GM18519 (cell line): ENCODE data around the gene CSPG5.

Source experiments
- ATAC-seq: cut with Tn5 transposase; IDR thresholded peaks from one replicate; pipeline ENCODE4 v1.9.1; 2021; ENCODE audit warnings: mild to moderate bottlenecking, moderate library complexity; ENCODE audit not compliant: unreplicated experiment, low FRiP score

The CSPG5 gene, protein sequence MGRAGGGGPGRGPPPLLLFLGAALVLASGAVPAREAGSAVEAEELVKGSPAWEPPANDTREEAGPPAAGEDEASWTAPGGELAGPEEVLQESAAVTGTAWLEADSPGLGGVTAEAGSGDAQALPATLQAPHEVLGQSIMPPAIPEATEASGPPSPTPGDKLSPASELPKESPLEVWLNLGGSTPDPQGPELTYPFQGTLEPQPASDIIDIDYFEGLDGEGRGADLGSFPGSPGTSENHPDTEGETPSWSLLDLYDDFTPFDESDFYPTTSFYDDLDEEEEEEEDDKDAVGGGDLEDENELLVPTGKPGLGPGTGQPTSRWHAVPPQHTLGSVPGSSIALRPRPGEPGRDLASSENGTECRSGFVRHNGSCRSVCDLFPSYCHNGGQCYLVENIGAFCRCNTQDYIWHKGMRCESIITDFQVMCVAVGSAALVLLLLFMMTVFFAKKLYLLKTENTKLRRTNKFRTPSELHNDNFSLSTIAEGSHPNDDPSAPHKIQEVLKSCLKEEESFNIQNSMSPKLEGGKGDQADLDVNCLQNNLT

DNA sequence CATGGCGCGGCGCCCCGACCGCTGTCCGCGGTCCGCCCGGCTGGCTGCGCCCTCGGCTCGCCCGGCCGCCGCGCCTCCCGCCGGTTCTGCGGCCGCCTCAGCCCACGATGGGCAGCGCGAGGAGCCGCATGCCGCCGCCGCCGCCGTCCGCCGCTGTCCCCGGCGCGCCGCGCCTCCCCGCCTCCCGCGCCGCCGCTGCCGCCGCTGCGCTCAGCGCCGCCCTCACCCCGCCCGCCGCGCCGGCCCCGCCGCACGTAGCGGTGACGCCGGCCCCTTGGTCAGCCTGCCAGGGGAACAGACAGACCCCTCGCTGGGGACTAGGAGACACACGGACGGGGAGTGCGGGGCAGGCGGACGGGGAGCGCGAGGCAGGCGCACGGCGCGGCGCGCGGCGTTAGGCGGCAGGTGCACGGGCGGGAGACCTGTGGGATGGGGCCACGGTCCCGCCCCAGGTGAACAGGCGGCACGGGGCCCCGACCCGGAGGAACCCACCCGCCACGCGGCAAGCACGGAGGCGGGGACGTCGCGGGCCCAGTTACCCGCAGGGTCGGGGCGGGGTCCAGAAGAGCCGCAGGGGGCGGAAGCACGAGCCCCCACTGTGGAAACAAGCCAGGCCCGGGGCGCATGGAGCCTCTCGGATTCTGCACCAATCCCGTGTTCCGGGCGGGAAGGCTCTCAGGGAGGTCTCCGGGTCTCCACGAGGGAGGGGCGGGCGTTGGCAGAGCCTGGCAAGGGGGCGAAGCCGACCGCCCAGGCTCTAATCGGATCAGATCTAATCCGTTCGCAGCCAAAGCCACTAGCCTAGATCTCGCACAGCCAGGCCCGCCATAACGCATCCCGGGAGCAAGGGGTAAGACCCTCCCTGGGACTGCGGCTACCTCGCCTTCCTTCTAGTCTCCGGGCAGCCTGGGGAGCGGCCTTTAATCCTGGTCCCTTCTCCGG, at the start of gene CSPG5:
Gene CSPG5 (minus strand): TSS at position 175 of the 942 bp plus-strand sequence. CDS start 172 bp downstream, at position 3.
- no peak for ATAC-seq

DNA sequence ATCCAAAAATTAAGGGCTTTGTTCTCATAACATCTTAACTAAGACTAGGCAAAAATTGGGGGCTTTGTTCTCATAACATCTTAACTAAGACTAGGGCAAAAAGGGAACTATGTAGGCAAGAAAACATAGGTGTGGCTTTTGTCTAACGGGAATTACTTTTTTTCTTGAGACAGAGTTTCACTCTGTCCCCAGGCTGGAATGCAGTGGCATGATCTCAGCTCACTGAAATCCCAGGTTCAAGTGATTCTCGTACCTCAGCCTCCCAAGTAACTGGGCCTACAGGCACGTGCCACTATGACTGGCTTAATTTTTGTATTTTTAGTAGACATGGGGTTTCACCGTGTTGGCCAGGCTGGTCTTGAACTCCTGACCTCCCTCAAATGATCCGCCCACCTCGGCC, 49.8 kb upstream of the CSPG5 start:
- ATAC-seq = no peak

DNA sequence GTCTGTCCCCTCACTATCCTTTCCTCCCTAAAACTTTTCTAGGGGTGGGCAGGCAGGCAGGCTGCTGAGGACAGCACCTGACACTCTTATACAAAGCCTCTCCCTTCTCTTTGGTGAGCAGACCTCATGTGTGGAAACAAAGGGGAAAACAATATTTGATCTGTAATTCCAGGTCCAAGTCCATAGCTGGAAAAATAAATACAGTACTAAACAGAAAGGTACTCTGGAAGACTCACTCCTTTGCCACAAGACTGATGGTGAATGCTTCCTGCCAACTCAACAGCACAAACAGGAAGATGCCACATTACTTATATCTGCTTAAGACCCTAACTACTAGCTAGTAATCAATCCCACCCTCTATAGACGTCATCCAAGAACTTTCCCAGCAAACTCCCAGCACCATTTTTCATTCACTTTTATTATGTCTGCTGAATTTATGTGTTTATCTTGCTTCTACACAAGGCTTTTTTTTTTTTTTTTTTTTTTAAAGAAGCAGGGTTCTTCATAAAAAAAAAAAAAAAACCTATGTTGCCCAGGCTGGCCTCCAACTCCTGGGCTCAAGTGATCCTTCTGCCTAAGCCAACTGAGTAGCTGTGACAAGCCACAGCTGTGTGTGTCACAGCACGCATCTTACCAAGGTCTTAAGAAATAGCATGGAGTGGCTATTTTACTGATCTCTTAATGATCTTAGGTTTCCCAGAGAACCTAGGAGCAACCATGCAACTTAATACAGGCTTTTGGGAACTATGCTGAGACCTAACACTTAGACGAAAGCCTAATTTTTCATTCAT, 44.2 kb upstream of the CSPG5 start:
- no peak for ATAC-seq

DNA sequence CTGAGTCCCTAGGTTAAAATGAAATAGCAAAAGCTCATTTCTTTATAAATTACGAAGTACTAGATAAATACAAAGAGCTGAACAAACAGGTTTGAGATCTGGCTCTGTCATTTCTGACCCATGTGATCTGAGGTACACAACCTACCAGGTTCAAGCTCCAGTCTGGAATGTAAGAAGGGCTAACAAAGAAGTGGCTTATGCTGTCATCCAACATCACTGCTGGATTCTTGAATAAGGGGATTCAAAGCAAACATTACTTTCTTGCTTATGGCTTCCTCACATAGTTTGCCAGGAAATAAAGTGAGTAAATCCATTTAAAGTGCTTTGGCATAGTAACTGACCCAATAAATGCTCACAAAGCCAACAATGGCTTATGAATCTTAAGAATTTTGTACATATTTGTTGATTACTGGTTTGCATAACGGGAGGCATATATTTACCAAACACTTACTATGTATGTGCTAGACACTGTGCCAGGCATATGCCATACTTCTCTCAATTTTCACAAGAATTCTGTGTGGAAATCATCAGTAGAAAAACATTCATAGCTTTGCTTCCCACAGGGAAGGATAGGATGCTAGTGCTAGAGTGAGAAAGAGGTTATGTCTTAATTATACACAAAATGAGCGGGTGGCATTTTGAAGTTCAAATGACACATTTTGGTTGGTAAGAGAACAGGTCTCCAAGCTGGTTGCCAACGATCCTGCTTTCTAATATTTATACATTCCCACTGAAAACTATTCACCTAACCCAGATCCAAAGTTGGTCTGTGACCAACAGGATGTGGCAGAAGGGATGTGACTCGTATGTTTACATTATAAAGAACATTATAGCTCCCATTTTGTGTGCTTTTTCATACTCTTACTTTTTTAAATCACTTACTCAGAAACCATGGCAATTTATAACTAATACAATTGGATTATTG, 38.7 kb upstream of the CSPG5 start:
- no peak for ATAC-seq

DNA sequence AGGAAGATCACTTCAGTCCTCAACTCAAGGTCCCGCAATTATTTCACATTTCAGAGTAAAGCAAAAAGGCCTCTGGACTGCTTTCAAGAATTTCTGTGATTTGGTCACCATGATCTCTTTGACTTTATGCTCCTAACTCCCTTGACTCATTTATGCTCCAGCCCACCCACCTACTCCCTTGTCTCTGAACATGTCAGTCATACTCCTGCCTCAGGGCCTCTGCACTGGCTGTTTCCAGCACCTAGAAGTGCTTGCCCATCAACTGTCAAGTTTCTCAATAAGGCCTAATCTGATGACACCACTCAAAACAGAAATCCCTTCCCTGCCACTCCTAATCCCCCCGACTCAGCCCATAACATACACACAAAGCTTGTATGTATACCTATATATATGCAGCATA, 36.1 kb upstream of the CSPG5 start:
- ATAC-seq = no peak

DNA sequence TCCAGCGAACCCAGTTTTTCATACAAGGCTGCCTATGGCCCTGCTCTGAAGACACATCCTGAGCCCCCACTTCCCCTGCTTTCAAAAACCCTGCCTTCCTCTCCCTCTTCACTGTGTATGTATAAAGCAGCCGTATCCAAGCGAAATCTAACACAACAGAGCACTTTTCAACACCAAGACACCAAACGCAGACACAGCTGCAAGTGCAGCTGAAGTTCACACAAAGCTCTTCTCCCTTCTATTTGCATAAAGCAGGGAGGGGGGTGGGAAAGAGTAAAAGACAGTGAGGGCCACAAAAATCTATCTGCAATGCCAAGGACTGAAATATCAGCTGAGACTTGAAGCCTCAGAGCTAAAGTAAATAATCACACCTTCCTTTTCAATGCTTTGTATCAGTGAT, 35.1 kb upstream of the CSPG5 start:
- ATAC-seq = no peak

DNA sequence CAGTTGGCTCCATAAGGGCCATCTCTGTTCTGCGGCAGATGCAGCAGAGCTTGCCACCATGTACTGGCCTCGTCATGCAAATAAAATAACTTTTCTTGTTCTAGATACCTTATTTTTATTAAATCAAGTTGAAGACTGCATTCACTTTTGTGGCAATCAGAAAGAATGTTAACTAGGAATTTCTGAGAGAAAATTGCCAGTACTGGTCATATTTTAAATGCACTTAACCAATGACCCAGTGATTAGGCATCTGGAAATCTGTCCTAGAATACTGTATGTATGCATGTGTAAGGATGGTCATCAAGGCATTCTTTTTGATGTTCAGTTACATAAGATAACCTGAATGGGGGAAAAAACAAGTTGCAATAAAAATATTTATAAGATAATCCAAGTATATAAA, 34.2 kb upstream of the CSPG5 start:
- no peak for ATAC-seq

DNA sequence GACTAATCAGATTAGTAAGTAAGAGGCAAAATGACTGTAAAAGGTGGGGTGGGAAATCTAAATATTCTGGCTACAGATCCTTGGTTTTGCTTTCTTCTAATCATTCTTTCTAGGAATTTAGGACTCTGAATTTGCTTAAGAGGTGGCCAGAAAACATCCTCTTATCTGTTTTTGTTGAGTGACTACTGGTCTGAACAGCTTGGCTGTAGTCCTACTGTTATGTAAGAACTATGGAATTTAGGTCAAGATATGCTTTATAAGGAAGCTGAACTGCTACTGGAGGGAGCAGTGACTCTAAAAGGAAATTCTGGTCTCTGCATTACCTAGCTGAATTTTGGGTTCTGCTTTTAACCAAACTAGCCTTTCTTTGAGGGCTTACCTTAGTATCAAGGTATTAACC, 33.5 kb upstream of the CSPG5 start:
- ATAC-seq = no peak

DNA sequence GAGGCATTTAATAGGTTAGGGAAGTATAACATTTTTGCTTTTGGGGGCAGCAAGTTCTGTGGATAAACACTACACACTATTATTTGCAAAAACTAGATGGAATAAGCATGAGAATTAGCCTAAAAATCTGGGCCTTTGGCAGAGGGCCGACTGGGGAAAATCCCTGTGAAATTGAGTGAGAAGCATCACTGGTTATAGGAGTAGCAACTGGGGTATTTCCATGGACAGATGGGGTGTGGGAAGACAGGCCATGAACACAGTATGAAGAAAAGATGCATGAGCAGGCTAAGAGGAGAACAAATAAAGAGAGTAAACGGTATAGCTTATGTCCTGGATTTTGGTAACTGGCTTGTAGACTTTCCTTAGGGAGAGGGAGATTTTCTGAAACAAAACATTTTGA, 32.9 kb upstream of the CSPG5 start:
- ATAC-seq = no peak

DNA sequence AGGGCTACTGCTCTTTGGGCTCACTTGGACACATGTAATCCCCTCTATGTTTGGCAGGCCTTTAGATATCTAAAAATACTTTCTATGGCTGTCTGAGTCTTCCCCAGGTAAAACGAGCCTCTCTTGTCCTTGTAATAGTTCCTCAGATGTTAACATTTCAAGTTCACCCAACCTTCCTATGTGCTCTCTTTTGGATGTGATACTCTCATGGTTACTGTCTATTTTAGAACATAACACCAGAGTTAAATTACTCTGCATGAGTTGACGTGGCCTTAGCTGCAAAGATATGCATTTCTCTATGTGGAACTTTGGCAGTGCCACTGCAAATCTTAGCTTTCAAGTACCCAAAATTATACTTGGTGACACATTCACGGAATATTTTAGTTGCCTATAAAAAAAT, 31.9 kb upstream of the CSPG5 start:
- no peak for ATAC-seq

DNA sequence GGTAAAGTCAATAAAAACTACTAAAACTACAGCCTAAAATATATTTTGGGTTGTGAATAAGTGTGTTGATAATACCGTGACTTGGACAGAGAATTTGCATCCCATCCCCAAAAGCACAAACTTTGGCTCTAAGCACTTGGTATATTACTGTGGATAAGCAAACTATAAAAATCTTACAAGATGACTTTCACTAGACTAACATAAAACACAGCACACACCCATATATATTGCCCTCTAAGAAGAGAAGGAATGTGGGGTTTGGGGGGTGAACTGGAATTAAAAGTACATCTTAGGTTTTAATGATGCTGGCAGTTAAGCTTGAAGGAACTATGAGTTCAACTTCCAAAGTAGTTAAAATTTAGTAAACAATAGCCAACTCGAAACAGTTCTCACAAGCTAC, 28.7 kb upstream of the CSPG5 start:
- no peak for ATAC-seq

DNA sequence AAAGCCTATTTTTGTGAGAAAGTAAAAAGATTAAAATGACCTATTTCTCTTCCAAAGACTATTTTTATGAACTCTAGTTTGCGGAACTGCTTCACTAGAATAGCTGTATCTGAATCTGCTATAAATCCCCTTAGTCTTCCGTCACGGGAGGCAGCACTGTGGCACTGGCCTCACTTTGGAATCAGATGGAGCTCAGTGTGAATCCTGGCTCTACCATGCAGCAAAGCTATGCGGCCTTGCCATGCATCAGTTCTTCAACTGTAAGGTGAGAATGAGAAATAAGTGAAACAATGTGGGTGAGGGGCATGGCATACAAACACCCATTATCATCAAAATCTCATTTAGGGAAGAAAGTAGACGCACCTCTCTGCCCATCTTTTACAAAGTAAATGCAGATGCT, 27.5 kb upstream of the CSPG5 start:
- ATAC-seq = no peak

DNA sequence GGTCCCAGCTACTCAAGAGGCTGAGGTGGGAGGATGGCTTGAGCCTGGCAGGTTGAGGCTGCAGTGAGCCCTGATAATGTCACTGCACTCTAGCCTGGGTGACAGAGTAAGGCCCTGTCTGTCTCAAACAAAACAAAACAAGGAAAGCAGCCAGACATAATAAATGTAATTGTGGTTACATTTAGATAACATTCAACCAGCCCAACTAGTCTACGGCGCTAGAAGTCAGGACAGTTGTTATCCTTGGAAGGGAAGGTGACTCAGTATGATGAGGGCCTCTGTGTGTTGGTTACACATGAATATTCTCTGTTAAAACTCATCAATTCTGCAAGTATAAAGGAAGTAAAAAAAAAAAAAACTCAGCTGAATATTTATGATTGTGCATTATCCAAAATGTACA, 27.0 kb upstream of the CSPG5 start:
- ATAC-seq = no peak

DNA sequence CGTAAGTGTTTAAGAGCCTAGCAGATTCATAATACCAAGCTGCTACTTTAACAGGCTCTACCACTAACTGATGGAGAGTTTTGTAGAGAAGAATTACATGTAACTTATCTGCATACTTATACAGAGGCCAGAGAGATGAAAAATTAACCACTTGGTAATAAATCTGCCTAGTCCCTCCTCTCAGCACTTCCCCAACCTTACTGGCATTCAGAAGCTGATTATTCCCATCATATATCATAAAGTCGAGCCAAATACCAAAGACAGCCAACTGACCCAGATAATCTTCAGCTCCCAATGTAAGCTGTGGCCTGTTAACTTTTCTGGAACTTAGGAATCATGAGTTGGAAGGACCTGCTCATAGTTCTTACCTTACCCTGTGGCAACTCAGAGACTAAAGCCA, 25.5 kb upstream of the CSPG5 start:
- ATAC-seq = no peak

DNA sequence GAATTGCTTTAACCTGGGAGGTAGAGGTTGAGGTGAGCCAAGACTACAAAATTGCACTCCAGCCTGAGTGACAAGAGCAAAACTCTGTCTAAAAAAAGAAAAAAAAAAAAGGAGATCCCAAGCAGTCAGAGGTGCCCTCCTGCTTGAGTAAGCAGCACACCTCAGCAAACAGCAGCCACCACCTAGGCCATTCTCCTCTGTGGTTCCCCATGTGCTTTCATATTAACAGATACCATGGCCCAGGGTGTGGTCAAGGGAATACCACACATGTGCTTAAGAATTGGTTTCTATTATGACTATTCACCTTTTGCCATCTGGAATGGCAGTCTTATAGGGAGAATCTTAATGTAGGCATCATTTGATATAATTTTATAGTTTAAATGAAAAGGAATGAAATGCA, 24.7 kb upstream of the CSPG5 start:
- no peak for ATAC-seq

DNA sequence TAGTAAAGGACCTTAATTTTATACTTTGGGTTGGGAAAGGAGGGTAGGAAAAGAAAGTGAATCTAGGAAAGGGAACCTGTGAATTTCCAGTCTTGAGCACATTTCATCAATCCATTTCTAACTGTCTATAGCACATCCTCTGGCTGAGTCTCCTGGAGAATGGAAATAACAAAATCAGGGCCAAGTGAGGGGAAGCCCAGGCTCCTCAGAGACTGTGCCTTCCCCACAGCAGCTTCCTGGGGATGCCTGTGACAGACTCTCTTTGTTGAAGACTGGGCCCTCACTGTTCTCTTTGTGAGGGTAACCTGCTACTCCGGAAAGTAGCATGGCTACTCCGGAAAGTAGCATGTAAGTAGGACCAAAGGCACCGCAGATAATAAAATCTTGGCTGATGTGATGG, 22.6 kb upstream of the CSPG5 start:
- ATAC-seq = no peak

DNA sequence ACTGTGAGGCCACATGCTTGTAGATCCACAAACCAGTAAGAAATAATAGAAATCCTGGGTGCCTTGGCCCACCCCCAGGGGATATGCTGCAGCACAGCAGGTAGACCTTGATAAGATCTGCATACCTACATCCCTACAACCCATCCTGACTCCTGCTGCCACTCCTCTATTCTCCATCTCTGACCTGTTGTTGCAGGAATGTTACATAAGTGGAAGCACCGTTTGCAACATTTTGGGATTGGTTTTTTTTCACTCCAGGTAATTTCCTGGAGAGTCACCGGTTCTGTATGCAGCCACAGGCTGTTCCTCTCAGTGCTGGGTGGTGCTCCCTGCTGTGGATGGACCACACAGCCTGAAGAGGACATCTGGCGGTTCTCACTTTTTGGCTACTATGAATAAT, 16.1 kb upstream of the CSPG5 start:
- ATAC-seq = no peak

DNA sequence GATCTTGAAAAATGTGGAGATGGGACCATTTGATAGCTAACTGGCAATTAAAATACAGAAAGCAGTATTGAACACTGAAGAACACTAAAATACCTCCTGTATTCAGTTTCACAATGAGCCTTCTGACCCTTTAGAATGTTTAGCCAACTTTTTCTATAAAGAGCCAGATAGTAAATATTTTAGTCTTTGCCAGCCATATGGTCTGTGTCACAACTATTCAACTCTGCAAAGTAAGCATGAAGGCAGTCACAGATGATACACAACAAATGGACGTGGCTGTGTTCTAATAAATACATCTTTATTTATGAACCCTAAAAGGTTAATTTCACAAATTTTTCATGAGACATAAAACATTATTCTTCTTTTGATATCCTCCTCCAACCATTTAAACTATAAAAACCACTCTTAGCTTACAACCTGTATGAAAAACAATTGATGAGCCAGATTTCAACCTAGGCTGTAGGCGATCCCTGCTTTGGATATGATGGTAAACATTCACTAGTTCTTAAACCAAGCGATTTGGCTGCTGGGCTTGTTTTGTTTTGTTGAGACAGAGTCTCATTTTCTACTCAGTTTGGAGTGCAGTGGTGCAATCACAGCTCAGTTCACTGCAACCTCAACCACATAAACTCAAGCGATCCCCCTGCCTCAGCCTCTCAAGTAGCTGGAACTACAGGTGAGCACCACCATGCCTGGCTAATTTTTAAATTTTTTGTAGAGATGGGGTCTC, 13.6 kb upstream of the CSPG5 start:
- no peak for ATAC-seq

DNA sequence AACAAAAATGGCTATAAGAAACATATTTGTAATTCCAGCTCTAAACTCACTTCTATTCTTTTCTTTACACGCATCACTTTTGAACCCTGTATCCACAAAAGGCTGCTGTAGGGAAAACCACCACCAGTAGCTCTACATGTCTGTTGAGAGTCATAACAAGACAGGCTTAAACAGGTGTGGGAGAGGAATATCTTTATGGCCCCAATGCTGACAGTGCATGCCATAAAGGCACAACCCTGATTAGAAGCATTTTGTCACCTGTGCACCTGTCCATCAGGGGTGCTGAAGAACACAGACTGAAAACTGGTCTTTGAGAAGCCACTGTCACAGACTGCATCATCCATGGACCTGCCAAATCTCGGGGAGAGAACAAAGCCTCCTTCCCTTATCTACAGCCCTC, 11.6 kb upstream of the CSPG5 start:
- ATAC-seq = no peak
